Left renal pelvis (tissue), 4 donors: ENCODE measurements around the gene C11orf16. TPM values are rescaled to one million over a fixed set of nuclear protein-coding genes. Genes with fewer than 3 reads are reported as not detected.
"Not testable (repeated sequence)": the region's sequence is repeated elsewhere in the genome, so short reads cannot be mapped to it uniquely, and the experiment has no call there.

ENCODE experiments used
- DNase-seq, 4 donors: peaks; one replicate each; pipeline ENCODE4 v3.0.0-alpha.2; 2013; ENCODE audit warnings: low read depth in 4 of 4, low spot score in 3 of 4
- polyA plus RNA-seq, 4 donors: library from polyadenylated mRNA; unstranded; fragments of 120-200 nt; gene quantifications; one replicate each; pipeline ENCODE4 v1.2.1, GENCODE V29; 2013; ENCODE audit not compliant: insufficient read length in 4 of 4

C11orf16 gene
- polyA plus RNA-seq, 4 donors = 0.25 to 1.7 (median 0.85) TPM

DNA sequence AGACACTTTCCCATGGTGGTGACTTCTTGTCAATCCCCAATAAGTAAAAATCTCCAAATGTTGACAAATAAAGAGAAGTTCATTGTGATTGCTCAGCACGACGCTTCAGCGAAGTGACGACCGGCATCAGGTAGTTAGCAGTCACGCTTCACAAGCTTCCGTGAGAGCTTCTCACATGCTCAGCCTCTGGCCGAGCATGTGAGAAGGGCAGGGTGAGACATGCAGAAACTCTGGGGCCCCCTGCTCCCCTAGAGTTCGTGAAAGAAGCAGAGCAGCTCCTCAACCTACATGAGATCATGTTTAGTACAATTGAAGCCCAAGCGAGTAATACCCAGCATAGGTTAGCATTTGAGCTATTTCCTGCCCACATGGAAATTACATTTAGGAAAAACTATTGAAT, 4.4 kb upstream of the C11orf16 start:
- DNase-seq = no peak

DNA sequence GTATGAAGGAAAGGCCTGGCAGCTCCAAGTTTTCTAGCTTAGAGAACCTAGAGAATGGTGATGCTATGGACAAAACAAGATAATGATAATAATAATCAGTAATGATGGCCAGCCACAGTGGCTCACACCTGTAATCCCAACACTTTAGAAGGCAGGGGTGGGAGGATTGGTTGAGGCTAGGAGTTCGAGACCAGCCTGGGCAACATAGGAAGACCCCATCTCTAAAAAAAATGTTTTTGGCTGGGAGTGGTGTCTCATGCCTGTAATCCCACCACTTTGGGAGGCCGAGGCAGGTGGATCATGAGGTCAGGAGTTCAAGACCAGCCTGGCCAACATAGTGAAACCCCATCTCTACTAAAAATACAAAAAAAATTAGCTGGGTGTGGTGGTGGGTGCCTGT, 3.0 kb upstream of the C11orf16 start:
- DNase-seq = not testable (repeated sequence)

GRCh38 chr11:8934742-8935488, 2.2 kb upstream of the C11orf16 start:
- DNase-seq = no peak

DNA sequence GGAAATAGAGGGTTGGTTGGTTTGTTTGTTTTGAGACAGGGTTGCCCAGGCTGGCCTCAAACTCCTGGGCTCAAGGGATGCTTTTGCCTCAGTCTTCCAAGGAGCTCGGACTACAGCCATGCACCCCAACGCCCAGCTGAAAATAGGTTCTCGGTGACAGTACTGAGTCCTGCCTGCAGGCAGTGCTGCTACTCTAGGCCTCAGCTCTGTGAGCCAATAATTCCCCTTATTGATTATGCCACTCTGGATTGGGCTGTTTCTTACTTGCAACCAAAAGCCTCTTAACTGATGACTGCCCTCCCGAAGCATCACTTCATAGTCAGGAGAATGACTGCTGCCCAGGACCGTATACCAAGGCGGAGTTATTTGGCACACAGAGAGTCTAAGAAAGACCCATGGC, 1.2 kb upstream of the C11orf16 start:
- DNase-seq = no peak

DNA sequence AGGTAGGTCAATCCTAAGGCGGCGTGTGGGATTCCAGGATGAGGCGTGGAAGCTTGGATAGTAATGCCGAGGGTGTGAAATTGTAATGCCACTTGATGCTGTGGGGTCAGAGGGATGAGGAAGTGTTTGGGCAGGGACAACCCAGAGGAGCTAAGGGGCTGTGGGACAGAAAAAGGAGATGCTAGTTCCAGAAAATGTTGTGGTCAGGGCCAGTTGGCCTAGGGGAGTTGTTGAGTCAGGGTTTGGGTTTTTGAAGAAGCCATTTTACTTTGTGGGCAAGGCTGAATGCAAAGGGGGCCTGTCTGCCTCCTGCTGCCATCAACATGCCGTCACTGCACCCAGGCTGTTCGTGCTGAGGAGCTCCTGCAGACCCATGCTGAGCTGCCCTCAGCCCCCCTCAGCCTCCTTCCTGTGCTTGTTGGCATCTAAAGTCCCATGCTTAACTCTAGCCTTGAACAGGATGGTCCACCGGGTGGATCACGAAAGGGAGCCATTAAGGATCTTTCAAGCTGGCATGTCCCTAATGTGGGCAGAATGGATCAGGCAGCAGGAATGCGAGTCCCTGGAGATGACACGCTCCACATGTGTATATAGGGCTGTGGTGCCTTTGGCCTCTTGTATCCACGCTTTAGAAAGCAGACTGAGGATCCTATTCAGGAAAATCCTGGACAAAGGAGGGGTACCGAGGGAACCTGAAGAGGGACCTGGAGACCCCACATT, 2.1 kb downstream of the C11orf16 start:
- DNase-seq = no peak

- no peak for DNase-seq
Observed at GRCh38 chr11:8928981-8929615, 3.6 kb downstream of the C11orf16 start.

DNA sequence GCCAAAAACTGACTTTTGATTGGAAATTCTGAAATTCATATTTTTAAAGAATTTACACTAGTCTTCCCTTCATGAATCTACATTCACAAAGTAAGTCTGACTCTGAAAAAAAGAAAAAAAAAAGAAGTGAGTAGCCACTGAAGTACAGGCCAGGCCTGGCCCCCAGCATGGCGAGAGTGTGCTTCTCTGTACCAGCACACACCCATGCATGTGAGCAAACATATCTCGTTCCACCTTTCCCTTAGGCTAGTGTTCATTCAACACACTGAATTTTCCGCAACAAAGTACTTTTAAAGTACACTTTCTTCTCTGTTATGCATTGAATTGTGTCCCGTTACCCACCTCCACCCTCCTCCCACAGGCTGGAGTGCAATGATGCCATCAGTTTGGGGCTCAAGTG, 4.5 kb downstream of the C11orf16 start:
- no peak for DNase-seq

DNA sequence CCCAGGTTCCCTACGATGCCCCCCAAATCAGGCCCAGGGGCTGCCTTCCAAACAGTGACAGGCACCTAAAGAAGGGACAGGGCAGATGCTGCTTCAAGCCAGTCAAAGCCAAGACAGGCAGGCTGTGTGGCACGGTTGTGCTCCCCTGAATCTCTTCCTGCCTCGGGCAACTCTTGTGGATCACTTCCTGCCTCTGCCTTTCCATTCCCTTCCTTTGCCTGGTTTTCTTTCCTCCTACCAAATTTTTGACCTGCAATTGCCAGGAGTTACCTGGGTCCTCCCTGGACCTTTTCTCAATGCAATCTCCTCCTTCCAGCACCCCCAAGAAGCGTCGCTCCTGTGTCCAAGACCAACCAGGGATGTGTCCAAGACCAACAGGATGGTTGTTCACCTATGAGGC, 5.5 kb downstream of the C11orf16 start:
- no peak for DNase-seq

DNA sequence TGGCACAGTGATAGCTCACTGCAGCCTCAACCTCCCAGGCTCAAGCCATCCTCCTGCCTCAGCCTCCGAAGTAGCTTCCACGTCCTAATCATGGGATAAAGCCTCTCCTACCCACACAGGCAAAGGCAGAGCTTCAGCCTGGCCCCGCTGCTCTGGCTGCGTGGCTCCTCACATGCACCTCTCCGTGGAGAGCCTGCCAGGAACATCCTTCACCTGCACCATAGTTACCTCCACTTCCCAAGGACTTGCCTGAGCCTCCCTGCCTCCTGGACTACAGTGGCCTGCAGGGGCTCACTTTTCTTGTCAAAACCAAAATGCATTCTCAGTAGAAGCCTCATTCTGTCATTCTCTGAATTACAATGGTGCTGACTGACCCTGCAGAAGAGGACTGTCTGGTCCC, 6.5 kb downstream of the C11orf16 start:
- no peak for DNase-seq

DNA sequence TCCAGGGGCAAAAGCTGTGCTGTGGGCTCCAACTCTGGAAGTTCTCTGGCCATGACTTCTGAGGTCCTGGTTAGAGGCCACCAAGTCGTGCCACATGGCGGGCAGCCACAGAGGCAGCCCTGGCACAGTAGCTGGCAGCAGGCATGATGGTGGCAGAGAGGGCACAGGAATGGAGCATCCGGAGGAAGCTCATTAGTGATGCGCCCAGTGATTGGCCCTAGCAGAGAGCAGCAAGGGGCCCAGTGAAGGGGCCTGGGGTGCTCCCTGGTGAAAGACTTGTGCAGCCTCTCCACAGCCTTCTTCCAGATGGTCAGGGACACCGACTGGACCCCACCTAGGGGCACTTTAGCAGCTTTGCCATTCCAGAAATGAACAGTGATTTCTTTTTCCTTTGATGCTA, 7.0 kb downstream of the C11orf16 start:
- no peak for DNase-seq

GRCh38 chr11:8922691-8923090, 10.1 kb downstream of the C11orf16 start:
- no peak for DNase-seq

DNA sequence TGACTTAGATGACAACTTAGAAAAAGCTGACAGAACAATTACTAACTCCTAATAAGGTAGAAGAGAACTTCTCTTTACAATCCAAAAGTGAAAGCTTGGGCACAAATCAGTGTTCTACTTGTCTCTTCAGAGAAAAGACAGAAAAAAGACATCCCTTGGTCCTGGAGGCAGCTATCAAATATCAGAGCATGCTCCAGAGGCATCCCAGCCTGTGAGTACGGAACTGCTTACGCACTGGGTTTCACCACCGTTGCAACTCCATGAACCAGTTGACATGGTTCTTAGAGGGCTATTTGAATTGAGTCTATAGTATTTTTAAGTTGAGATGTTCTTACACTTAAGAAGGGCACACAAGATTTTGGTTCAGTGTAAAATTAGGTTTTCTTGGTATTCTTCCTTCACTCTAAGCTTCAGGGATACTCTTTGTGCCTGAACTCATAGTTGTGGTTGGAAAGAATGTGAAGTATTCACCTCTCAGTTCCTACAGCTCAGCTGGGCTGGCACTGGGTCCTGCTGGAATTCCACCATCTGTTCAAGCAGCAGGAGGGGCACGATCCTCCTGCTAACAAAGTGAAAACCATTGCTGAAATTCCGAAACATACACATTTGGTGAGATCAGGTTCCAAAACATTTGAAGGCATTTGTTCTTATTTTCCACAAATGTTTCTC, 15.5 kb downstream of the C11orf16 start:
- DNase-seq = no peak

DNA sequence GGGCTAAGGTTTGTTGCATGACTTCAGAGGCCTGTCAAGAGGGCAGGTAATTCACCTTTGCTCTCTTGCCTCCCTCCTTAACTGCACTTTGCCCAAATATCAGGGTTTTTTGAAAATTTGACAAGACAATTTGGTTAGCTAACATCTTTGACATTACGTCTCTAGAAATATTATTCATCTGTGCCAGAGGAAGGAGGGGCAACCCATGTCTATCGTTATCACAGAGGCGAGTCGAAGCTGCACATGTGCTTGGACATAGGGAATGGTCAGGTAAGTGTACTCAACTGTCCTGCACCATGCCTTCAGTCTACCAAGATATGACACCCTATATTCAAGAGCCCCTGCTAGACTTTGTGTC, 18.1 kb downstream of the C11orf16 start:
- DNase-seq = no peak

- no peak for DNase-seq
Observed at GRCh38 chr11:8913961-8914660, 18.6 kb downstream of the C11orf16 start.

- peak; percentile 92 to 97 (median 95) for DNase-seq
Observed at GRCh38 chr11:8911029-8911823, 21.5 kb downstream of the C11orf16 start, which contains the start of gene AKIP1. Gene AKIP1, plus strand, starts transcription at chr11:8911189. Its CDS starts 261 bp downstream, at chr11:8911450.

DNA sequence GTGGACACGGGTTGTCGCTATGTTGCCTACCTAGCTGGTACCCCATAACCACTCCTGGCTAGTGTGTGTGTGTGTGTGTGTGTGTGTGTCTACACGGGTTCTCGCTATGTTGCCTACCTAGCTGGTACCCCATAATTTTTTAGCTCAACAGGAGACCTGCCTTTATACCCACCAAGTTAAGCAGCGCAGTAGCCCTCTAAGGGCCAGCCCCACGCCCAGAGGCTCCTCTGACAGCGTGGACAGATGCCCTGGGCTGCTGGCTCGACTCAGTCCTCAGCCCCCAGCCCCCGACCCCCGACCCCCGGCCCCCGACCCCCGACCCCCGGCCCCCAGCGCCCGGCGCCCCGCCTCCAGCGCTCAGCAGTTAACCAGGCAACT, 22.1 kb downstream of the C11orf16 start:
- DNase-seq = no peak

DNA sequence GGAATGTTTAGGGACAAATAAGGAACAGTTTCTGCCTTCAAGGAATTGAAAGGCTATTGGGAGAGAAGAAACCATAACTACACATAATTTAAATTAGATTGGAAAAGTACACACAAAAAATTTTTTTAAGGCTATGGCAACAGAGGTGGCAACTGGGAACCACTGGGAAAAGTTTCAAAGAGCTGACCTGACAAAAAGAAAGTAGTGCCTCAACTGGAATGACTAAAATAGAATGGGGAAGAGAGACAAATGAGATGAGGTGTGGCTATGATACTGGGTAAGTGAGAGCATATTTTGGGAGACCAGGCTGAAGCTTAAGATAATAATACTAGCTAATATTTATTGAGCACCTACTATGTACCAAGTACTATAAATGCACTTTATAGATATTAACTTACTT, 24.6 kb downstream of the C11orf16 start:
- DNase-seq = no peak

DNA sequence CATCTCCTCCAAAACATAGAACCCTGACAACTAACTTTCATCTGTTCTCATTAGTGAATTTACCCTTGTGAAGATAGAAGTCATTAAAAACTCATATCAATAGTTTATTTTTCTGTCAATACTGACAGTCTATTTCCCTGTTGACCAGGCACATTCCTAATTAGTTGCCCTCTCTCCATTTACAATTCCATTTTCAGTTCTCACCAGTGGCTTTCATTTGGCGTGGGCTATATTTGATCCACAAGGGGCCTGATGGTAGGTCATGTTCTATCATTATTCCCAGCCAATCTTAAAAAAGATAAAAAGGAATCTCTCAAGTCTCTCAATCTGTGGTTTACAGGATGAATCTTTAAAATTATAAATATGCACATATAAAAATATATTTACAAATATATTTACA, 25.6 kb downstream of the C11orf16 start:
- no peak for DNase-seq

GRCh38 chr11:8905528-8906165, 27.1 kb downstream of the C11orf16 start:
- DNase-seq = no peak
